Measurements from ENCODE around the gene SOX5. TPM values are rescaled to one million over a fixed set of nuclear protein-coding genes. Genes with fewer than 3 reads are reported as not detected.

The SOX5 gene
- total RNA-seq, 6 experiments from 2014 or later: 14.8 to 34.3 (median 31.1) TPM

DNA sequence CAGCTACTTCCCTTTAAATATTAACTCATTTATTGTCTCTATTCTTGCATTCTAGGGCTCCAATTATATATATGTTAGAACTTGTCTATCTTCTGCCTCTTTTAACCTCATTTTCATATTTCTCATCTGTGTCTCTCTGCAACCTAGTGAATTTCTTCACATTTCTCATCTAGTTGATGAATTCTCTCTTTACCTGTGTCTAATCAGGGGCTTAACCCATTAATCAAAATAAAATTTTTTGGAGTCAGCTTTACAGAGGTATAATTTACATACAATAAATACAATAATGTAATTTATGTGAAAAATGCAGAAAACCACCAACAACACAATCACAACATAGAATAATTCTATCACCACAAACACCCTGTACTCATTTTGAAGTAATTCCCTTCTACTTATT lies 255.2 kb downstream of the SOX5 start:
- DNase-seq: no peak

DNA sequence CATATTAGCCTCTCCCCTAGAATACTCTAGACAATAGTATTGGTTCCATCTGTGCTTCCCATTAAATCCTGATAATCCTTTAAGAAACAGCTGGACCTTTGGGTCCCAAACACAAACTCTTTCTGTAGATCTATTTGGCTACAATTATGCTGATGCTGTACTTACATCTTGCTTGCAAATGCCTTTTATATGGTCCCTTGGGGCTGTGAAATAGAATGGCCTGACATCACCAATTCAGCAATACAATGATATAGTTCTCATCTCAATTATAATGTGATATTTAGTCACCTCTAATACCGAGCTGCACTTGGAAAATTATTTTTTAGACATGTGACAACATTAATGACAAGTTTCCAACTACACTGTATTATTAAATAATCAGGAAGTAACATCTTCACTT lies 261.5 kb downstream of the SOX5 start:
- ATAC-seq: no peak
- WGBS (ENCODE audit: insufficient coverage, low coverage, low lambda C conversion rate, missing lambda C conversion rate): 62% methylated on average over 1 of the region's 1 CpG
- DNase-seq: no peak

More for the DNA sequence above, 255.2 kb downstream of the SOX5 start:
- no peak overlapping the region for H3K4me3 ChIP-seq
- TF ChIP-seq, protein P1, sequence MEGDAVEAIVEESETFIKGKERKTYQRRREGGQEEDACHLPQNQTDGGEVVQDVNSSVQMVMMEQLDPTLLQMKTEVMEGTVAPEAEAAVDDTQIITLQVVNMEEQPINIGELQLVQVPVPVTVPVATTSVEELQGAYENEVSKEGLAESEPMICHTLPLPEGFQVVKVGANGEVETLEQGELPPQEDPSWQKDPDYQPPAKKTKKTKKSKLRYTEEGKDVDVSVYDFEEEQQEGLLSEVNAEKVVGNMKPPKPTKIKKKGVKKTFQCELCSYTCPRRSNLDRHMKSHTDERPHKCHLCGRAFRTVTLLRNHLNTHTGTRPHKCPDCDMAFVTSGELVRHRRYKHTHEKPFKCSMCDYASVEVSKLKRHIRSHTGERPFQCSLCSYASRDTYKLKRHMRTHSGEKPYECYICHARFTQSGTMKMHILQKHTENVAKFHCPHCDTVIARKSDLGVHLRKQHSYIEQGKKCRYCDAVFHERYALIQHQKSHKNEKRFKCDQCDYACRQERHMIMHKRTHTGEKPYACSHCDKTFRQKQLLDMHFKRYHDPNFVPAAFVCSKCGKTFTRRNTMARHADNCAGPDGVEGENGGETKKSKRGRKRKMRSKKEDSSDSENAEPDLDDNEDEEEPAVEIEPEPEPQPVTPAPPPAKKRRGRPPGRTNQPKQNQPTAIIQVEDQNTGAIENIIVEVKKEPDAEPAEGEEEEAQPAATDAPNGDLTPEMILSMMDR (IDR thresholded peaks at IDR 0.05): no peak
- TF ChIP-seq POLR2A (IDR thresholded peaks at IDR 0.05): no peak
- no peak overlapping the region for H3K27ac ChIP-seq
- H3K9me3 ChIP-seq: no peaks in the 10 kb centered on the region
- H3K27me3 ChIP-seq: no peaks in the 10 kb centered on the region
- H3K4me1 ChIP-seq: peaks cover 0 to 4% (median 0%) of the 10 kb centered on the region in 4 donors
- H3K36me3 ChIP-seq: no peaks in the 10 kb centered on the region
- intact Hi-C loops (cut with DNase I): no loop called here
- no peak for ATAC-seq

DNA sequence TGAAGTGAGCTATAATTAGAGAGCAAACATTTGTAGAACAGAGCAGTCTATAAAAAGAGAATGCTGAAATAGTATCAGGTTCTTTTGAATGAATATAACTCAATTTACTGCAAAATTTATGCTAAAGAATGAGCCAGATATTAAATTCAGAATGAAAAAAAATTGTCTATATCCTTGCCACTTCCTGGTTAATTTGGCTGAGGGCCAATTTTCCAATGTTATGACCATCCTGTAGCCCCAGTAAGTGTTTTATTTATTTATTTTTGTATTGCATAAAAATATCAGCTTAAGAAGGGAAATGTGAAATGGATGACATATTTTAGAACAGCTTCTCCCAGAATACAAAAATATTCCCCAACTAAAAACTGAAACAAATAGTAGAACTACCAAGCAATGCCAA lies 263.4 kb downstream of the SOX5 start:
- Histone ChIP-seq H3K9me3 (no peaks in the 10 kb centered on the region), H3K4me1 (peaks cover 0 to 4% (median 0%) of the 10 kb centered on the region in 4 donors), H3K4me3 (no peak overlapping the region), H3K27me3 (no peaks in the 10 kb centered on the region), H3K27ac (no peak overlapping the region), H3K36me3 (no peaks in the 10 kb centered on the region)
- TF ChIP-seq, protein P1 (IDR thresholded peaks at IDR 0.05): no peak
- no peak for TF ChIP-seq POLR2A (IDR thresholded peaks at IDR 0.05)
- no peak for DNase-seq
- ATAC-seq: no peak
- intact Hi-C loops (cut with DNase I): no loop called here

More for the DNA sequence above, 261.5 kb downstream of the SOX5 start:
- H3K4me3 ChIP-seq: no peak overlapping the region
- H3K27ac ChIP-seq: no peak overlapping the region
- H3K36me3 ChIP-seq: no peaks in the 10 kb centered on the region
- H3K27me3 ChIP-seq: no peaks in the 10 kb centered on the region
- no peak for TF ChIP-seq POLR2A (IDR thresholded peaks at IDR 0.05)
- TF ChIP-seq, protein P1 (IDR thresholded peaks at IDR 0.05): no peak
- intact Hi-C loops (cut with DNase I): no loop called here
- peaks cover 0 to 4% (median 0%) of the 10 kb centered on the region in 4 donors for H3K4me1 ChIP-seq
- no peaks in the 10 kb centered on the region for H3K9me3 ChIP-seq

DNA sequence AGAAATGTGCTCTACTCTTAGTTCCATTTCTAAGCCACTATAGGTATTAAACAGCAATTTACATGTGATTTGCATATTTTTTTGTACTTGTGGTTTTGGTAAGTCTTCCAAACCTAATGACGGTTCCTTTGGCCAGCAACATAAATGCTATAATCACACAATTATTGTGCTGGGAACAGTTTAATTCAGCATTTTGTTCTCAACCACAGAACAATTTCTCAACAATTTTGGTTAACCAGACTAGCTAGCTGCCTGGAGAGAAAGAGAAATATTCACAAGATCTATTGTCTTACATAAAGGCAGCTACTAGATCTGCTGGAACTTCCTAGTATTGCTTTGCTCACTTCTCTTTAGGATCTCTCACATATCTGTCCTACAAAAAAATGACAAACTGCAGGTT lies 265.3 kb downstream of the SOX5 start:
- H3K4me3 ChIP-seq: no peak overlapping the region
- no peaks in the 10 kb centered on the region for H3K9me3 ChIP-seq
- no peaks in the 10 kb centered on the region for H3K4me1 ChIP-seq
- ATAC-seq (no peak), DNase-seq (no peak)
- no peak for TF ChIP-seq POLR2A (IDR thresholded peaks at IDR 0.05)
- TF ChIP-seq, protein P1 (IDR thresholded peaks at IDR 0.05): no peak
- H3K36me3 ChIP-seq: no peaks in the 10 kb centered on the region
- no peaks in the 10 kb centered on the region for H3K27me3 ChIP-seq
- H3K27ac ChIP-seq: no peak overlapping the region
- 78% methylated on average over 1 of the region's 1 CpG for WGBS (ENCODE audit: insufficient coverage, low coverage, low lambda C conversion rate, missing lambda C conversion rate)
- intact Hi-C loops (cut with DNase I): no loop called here

DNA sequence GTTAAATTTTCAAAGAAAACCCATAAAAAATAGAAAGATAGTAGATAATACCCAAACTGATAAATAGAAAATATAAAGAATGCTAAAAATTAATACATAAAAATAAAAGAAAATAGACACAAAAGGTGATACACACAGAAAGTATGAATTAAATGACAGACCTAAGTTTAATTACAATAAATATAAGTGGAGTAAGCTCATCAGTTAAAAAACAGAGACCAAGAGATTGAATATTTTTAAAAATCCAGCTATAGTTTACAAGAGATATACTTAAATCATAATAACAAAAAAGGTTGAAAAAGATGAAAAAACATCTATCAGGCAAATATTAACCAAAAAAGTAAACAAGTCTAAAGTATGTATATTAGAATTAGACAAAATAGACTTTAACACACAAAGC lies 268.2 kb downstream of the SOX5 start:
- no peak for ATAC-seq
- intact Hi-C loops (cut with DNase I): no loop called here
- H3K9me3 ChIP-seq: no peaks in the 10 kb centered on the region
- no peaks in the 10 kb centered on the region for H3K4me1 ChIP-seq
- TF ChIP-seq, protein P1 (IDR thresholded peaks at IDR 0.05): no peak
- no peak for TF ChIP-seq POLR2A (IDR thresholded peaks at IDR 0.05)
- no peaks in the 10 kb centered on the region for H3K27me3 ChIP-seq
- DNase-seq: no peak
- no peak overlapping the region for H3K27ac ChIP-seq
- H3K36me3 ChIP-seq: no peaks in the 10 kb centered on the region
- H3K4me3 ChIP-seq: no peak overlapping the region

Measured in right lobe of liver (tissue), 6 donors.